ENCODE data around the gene PRLR.

DNA sequence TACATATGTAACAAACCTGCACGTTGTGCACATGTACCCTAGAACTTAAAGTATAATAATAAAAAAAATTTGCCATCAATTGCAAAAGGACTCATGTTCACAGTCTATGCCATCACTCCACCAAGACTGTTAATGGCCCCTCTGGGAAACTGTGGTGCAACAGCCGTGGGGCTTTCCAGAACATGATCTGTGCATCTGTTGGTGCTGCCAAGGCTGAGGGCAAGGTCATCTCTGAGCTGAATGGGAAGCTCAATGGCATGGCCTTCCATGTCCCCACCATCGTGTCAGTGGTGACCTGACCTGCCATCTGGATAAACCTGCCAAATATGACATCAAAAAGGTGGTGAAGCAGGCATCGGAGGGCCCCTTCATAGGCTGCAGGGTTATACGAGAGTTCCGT lies 149.2 kb downstream of the PRLR start:
- TF ChIP-seq POLR2A (IDR thresholded peaks at IDR 0.05) (no peak), CTCF (IDR thresholded peaks at IDR 0.05) (no peak), POLR2AphosphoS5 (IDR thresholded peaks at IDR 0.05; ENCODE audit: insufficient read depth in 1 of 2, low read depth in 1 of 2) (no peak)
